Measurements from ENCODE around the gene RPS6KA2. TPM values are rescaled to one million over a fixed set of nuclear protein-coding genes. Genes with fewer than 3 reads are reported as not detected.

RPS6KA2 gene
- polyA plus RNA-seq (2011; rRNA removed) (70.9 and 76.6 TPM in 2 replicates), polyA minus RNA-seq (2011; rRNA and poly(A)+ RNA removed) (86.5 and 107 TPM in 2 replicates)

- peak within 1 kb of the TSS; percentile 89 for H3K27ac ChIP-seq (ENCODE audit: low read depth, low read length)
- no peak for TF ChIP-seq CTCF (IDR thresholded peaks at IDR 0.05; ENCODE audit: low read depth, low read length)
- POLR2A ChIA-PET: interaction anchor here (0.5 to 2.1 kb wide), 14 partner anchors 11 to 404 kb away, joined by 3 to 15 read pairs (median 4); partner anchors contain the start of gene RNASET2
- CTCF ChIA-PET: interaction anchor here (0.6 to 1.4 kb wide), 4 partner anchors 37 to 112 kb away, joined by 3 to 5 read pairs (median 4); no protein-coding TSS in a partner anchor
- H3K4me3 ChIP-seq (ENCODE audit: low read depth, low read length): peak within 1 kb of the TSS; percentile 85
- H3K9me3 ChIP-seq (ENCODE audit: control insufficient read depth, insufficient read depth, low read length): no peaks in the 10 kb centered on the region
- H3K27me3 ChIP-seq (ENCODE audit: control insufficient read depth, insufficient read depth, low read length): no peaks in the 10 kb centered on the region
- peak; percentile 99 for DNase-seq (ENCODE audit: low read depth, low spot score)
These were observed at the start of gene RPS6KA2 for GRCh38 chr6:166627033-166627874. RPS6KA2 (minus strand) TSS chr6:166627251; CDS start chr6:166627019, 232 bp downstream.

- H3K9me3 ChIP-seq (ENCODE audit: control insufficient read depth, insufficient read depth, low read length): peaks cover 6% of the 10 kb centered on the region
- ChIA-PET CTCF (no interaction called here), POLR2A (no interaction called here)
- no peak overlapping the region for H3K4me3 ChIP-seq (ENCODE audit: low read depth, low read length)
- H3K27ac ChIP-seq (ENCODE audit: low read depth, low read length): no peak overlapping the region
- TF ChIP-seq CTCF (IDR thresholded peaks at IDR 0.05; ENCODE audit: low read depth, low read length): no peak
- DNase-seq (ENCODE audit: low read depth, low spot score): no peak
- peaks cover 13% of the 10 kb centered on the region for H3K27me3 ChIP-seq (ENCODE audit: control insufficient read depth, insufficient read depth, low read length)
These were observed 49.3 kb upstream of the RPS6KA2 start for GRCh38 chr6:166676270-166676860.

- TF ChIP-seq CTCF (IDR thresholded peaks at IDR 0.05; ENCODE audit: low read depth, low read length): no peak
- DNase-seq (ENCODE audit: low read depth, low spot score): no peak
- no peak overlapping the region for H3K27ac ChIP-seq (ENCODE audit: low read depth, low read length)
- H3K27me3 ChIP-seq (ENCODE audit: control insufficient read depth, insufficient read depth, low read length): peaks cover 15% of the 10 kb centered on the region
- peaks cover 6% of the 10 kb centered on the region for H3K9me3 ChIP-seq (ENCODE audit: control insufficient read depth, insufficient read depth, low read length)
- POLR2A ChIA-PET: no interaction called here
- CTCF ChIA-PET: no interaction called here
- no peak overlapping the region for H3K4me3 ChIP-seq (ENCODE audit: low read depth, low read length)
These were observed 48.7 kb upstream of the RPS6KA2 start for GRCh38 chr6:166675736-166676135.

GRCh38 chr6:166673309-166673708 is 46.3 kb upstream of the RPS6KA2 start:
- no peak for DNase-seq (ENCODE audit: low read depth, low spot score)
- Histone ChIP-seq H3K9me3 (ENCODE audit: control insufficient read depth, insufficient read depth, low read length) (peaks cover 3% of the 10 kb centered on the region; the same call in 1 of the 2 replicates), H3K4me3 (ENCODE audit: low read depth, low read length) (no peak overlapping the region), H3K27me3 (ENCODE audit: control insufficient read depth, insufficient read depth, low read length) (peaks cover 18% of the 10 kb centered on the region), H3K27ac (ENCODE audit: low read depth, low read length) (no peak overlapping the region)
- POLR2A ChIA-PET: no interaction called here
- CTCF ChIA-PET: no interaction called here
- no peak for TF ChIP-seq CTCF (IDR thresholded peaks at IDR 0.05; ENCODE audit: low read depth, low read length)

Data from AG04450 (cell line).